ENCODE results near the gene ZBTB20.

ZBTB20 gene

GRCh38 chr3:114351123-114351821 lies 795.8 kb downstream of the ZBTB20 start:
- DNase-seq, result no peak

- no peak for DNase-seq
Measured at GRCh38 chr3:114350690-114351089, 796.4 kb downstream of the ZBTB20 start.

DNA sequence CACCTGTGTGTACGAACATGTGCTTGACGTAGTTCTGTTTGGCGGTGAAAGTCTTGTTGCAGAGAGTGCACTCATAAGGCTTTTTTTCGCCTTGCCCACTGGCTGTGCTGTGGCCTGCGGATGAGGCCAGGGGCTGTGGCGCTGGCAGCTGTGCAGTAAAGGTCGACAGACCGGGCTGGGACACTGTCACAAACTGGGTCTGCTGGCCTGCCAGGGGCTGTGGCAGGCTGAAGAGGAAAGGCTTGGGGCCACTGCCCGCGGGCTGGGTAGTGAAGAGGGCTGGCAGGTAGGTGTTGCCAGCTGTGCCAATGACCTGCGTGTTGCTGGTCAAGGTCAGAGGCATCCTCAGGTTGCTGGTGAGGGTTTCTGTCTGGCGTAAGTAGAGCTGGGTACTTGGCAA lies 796.8 kb downstream of the ZBTB20 start:
- no peak for DNase-seq

- no peak for DNase-seq
Measured at GRCh38 chr3:114344492-114344891, 802.6 kb downstream of the ZBTB20 start.

- DNase-seq, result no peak
Measured at GRCh38 chr3:114338651-114339357, 808.3 kb downstream of the ZBTB20 start.

GRCh38 chr3:114336857-114337256 lies 810.2 kb downstream of the ZBTB20 start:
- no peak for DNase-seq

GRCh38 chr3:114336122-114336697 lies 810.9 kb downstream of the ZBTB20 start:
- DNase-seq, result no peak

GRCh38 chr3:114333923-114334240 lies 813.2 kb downstream of the ZBTB20 start:
- DNase-seq, result no peak

GRCh38 chr3:114333180-114333922 lies 813.7 kb downstream of the ZBTB20 start:
- DNase-seq, result no peak

DNA sequence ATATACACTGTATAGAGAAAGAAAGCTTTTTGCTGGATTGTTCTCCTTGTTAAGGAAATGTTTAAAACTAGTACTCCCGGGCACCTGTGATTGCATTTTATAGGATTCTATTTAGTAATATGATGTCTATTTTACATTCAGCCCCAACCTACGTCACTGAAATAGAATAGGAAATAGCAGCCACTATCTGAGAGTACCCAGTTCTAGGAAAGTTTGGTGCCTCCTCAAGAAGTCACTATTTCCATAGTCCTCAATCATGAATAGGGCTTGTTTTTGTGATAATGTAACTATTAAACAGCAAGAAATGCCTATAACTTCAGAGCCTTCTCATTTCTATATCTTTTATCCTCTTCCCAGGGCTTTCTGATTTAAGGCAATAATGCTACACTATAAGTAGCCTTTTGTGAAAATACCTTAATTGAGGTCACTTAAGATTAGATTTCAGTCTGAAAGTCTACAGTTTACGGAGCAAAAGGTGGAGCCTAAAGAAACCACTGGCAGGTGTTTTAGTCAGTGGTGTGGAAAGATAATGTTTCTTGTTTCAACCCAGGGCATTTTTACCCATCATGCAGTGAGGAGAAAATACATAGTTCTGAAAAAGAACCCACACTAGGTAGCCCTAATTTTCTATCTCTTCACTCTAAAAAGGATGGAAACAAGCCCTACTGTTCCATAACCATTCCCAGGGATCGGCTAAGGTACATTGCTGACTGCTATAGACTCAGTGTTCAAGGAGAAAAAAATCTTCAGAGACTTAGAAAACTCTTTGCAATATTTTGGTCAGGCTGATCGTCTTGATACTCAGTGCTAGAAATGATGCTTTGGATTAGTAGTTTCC lies 814.5 kb downstream of the ZBTB20 start:
- no peak for DNase-seq

DNA sequence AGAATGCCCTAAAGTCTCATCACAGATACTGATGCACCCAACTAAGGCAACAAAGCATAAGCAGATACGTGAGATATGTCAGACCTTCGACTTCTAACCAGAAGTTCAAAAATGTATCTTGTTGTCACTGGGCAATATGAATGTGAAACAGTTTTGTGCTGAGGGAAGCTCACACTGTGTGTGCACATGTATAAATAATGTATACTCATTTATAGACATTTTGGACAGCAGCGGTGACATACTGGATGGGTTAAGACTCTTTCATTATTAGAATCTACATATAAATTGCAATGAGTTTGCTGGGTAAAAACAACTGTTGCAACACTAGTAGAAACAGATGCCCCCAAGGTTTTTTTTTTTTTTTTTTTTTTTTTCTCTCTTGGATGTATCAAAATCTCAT lies 815.4 kb downstream of the ZBTB20 start:
- no peak for DNase-seq

- no peak for DNase-seq
Measured at GRCh38 chr3:114331007-114331406, 816.1 kb downstream of the ZBTB20 start.

GRCh38 chr3:114329823-114330222 lies 817.3 kb downstream of the ZBTB20 start:
- DNase-seq, result no peak

DNA sequence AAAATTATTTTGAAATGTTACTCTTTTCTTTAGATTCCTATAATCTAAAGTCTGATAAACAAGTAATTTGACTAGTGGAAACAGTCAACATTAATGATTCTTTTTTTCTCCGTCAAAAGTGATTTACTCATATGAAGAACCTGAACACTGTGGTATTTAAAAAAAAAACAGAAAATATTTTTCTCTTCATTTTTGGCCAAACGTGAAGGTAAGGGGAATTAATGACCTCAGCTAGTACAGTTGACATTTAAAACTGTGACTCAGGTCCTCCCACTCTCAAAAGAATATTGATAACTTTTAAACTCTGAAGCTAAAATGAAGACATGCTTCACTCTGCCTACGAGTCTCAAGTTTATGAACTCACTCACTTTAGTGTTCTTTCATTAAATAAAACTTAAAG lies 818.7 kb downstream of the ZBTB20 start:
- DNase-seq, result no peak

DNA sequence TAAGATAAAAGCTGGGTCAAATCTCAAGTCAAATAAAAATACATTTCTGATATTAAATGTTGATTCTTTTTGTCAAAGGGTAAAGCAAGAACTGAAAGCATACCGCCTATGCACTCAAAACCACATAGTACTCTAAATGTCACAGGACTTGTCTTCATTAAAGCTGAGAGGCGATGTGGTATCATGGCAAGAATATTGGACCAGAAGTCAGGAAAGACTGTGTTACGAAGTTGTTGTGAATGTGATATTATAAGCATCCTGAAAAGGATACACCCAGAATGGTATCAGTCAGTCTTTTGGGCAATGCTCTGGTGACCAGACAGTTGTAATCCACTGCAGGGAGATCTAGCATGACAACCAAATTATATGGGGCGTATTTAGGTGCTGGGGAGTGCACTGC lies 819.4 kb downstream of the ZBTB20 start:
- no peak for DNase-seq

DNA sequence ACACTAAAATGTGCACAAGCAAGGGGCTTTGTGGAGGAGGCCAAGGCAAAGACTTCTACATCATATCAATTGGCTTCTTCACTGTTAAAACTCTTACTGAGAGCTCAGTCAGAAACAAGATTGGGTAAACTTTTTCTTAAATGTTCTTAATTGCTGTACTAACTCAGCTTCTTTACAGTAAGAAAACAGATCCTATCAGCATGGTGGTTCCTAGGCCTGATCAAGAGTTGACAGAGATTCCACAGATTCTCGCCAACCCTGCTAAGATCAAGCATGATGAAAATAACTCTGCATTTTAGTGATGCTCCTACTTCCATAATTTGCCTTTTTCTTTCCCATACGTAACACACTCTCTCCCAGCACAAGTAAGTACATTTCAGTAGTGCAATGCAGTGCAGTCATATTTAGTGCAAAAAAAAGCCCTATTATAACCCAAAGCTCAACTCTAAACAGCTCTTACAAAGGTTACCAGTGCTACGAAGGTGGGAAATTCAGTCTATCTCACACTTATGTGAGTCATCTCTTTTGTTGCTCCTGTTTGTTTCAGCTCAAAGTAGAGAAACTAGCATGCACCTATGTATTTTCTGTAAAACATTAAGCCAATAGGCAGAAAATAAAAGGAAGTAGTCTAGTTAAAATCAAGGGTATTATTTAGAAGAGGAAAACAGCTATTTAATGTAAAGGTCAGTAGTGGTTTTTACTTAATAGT lies 823.4 kb downstream of the ZBTB20 start:
- no peak for DNase-seq

GRCh38 chr3:114320246-114320645 lies 826.8 kb downstream of the ZBTB20 start:
- no peak for DNase-seq

GRCh38 chr3:114319453-114319852 lies 827.6 kb downstream of the ZBTB20 start:
- DNase-seq, result no peak

- no peak for DNase-seq
Measured at GRCh38 chr3:114318295-114318694, 828.8 kb downstream of the ZBTB20 start.

- no peak for DNase-seq
Measured at GRCh38 chr3:114314282-114314681, 832.8 kb downstream of the ZBTB20 start.

DNA sequence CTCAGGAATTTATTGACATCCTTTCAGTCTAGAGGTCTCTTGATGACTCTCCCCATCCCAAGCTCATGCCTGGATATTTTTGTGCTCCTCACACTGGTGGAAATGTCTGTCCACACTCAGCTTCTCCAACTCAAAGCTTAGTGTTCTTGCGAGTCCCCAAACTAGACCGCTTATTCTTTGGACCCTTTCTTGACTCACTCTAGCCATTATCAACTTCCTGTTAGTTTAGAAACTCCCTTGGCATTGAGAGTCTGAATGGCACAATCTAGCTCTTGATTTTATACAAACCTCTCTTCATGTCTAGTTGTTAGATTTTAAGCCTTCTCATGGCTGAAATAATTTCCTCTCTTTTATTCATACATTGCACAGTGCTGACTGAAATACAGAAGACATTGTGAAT lies 833.7 kb downstream of the ZBTB20 start:
- DNase-seq, result no peak

DNA sequence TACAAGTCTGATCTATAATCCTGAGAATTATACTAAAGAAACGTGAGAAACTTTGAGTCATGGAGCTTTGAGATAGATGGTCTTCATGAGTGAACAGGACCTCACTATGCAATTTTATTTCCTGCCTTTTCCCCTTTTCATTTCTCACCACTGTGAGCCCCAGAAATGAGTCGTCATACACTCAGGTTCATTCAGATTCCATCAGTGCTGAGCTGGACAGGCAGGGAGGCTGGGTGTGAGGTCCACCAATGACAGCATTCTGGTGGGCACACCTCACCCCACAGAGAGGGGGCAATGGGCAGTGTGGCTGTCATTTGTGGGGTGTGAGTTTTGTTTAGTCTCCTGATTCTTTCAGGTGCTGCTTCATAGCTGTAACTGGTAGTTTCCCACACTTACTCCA lies 836.4 kb downstream of the ZBTB20 start:
- no peak for DNase-seq
